IMR-90 (cell line): Measurements from ENCODE around the gene C9orf78. TPM values are rescaled to one million over a fixed set of nuclear protein-coding genes. Genes with fewer than 3 reads are reported as not detected.

Experiments used
- ATAC-seq: fragments of 200-7000 bp; cut with Tn5 transposase; 2 replicates; pipeline ENCODE4 v1.9.1; 2020; ENCODE audit warnings: low read depth, mild to moderate bottlenecking, moderate library complexity
- BruUV-seq: library from RNA; stranded (reverse); fragments of 400-500 nt; replicated peaks from 2 replicates; lab custom pipeline; 2021; lab: Mats Ljungman, UMichigan
- CTCF ChIA-PET: fragments of 300-600 bp; formaldehyde crosslinking; extraction: SDS; loops from one replicate; lab custom pipeline; 2021; ENCODE audit warnings: antibody characterized with exemption; lab: Yijun Ruan, JAX
- POLR2A ChIA-PET: fragments of 300-600 bp; sonication (Branson Sonifier 250); formaldehyde crosslinking; loops from one replicate; lab custom pipeline; 2022; ENCODE audit warnings: antibody characterized with exemption; ENCODE audit not compliant: unreplicated experiment; lab: Charles Lee
- DNase-seq: peaks from one replicate; pipeline ENCODE4 v3.0.0; 2013
- H2AFZ ChIP-seq: replicated peaks from 2 replicates; pipeline ENCODE3; 2013; ENCODE audit warnings: low read length, mild to moderate bottlenecking; ENCODE audit not compliant: poor library complexity
- H2AK5ac ChIP-seq: 2 replicates; pipeline ENCODE4 v1.6.1; 2013; ENCODE audit warnings: low read depth, low read length, inconsistent platforms
- H2AK9ac ChIP-seq: replicated peaks from 2 replicates; pipeline ENCODE3; 2013; ENCODE audit warnings: mild to moderate bottlenecking, low read depth, low read length, moderate library complexity; ENCODE audit not compliant: poor library complexity
- H2BK120ac ChIP-seq: 2 replicates; pipeline ENCODE4 v1.6.1; 2013; ENCODE audit warnings: low read depth, low read length, inconsistent platforms
- H2BK15ac ChIP-seq: 3 replicates; pipeline ENCODE4 v1.6.1; 2013; ENCODE audit warnings: low read depth, low read length, inconsistent platforms
- H2BK20ac ChIP-seq: 2 replicates; pipeline ENCODE4 v1.6.1; 2013; ENCODE audit warnings: low read depth, mild to moderate bottlenecking, inconsistent platforms, low read length, moderate library complexity
- H2BK5ac ChIP-seq: 2 replicates; pipeline ENCODE4 v1.6.1; 2013; ENCODE audit warnings: mild to moderate bottlenecking, low read depth, low read length, inconsistent platforms; ENCODE audit not compliant: poor library complexity, severe bottlenecking
- H3K14ac ChIP-seq: replicated peaks from 2 replicates; pipeline ENCODE4 v1.6.1; 2013; ENCODE audit warnings: low read depth, low read length, inconsistent platforms
- H3K18ac ChIP-seq: 2 replicates; pipeline ENCODE4 v1.6.1; 2013; ENCODE audit warnings: low read depth, low read length, control low read depth
- H3K23ac ChIP-seq: 2 replicates; pipeline ENCODE4 v1.6.1; 2013; ENCODE audit warnings: low read depth, low read length, inconsistent platforms
- H3K27ac ChIP-seq: 2 replicates; pipeline ENCODE4 v1.5.1; 2013; ENCODE audit warnings: mild to moderate bottlenecking, control low read depth, low read length; ENCODE audit not compliant: insufficient read depth
- H3K27me3 ChIP-seq: 2 replicates; pipeline ENCODE4 v1.6.1; 2013; ENCODE audit warnings: low read length; ENCODE audit not compliant: control insufficient read depth, insufficient read depth
- H3K36me3 ChIP-seq: 2 replicates; pipeline ENCODE4 v1.6.1; 2013; ENCODE audit warnings: low read length, mixed read lengths; ENCODE audit not compliant: control insufficient read depth, insufficient read depth
- H3K4ac ChIP-seq: 2 replicates; pipeline ENCODE4 v1.6.1; 2013; ENCODE audit warnings: low read depth, low read length, inconsistent platforms
- H3K4me1 ChIP-seq: 2 replicates; pipeline ENCODE4 v1.6.1; 2013; ENCODE audit warnings: low read length, mixed read lengths; ENCODE audit not compliant: control insufficient read depth, insufficient read depth
- H3K4me2 ChIP-seq: 2 replicates; pipeline ENCODE4 v1.6.1; 2013; ENCODE audit warnings: low read depth, mild to moderate bottlenecking, control low read depth, low read length, moderate library complexity
- H3K4me3 ChIP-seq: 2 replicates; pipeline ENCODE4 v1.5.1; 2013; ENCODE audit warnings: low read depth, mild to moderate bottlenecking, control low read depth, low read length, moderate library complexity; ENCODE audit not compliant: insufficient read depth
- H3K56ac ChIP-seq: 2 replicates; pipeline ENCODE4 v1.6.1; 2013; ENCODE audit warnings: low read length, inconsistent platforms; ENCODE audit not compliant: insufficient read depth; ENCODE audit errors: extremely low read depth
- H3K79me1 ChIP-seq, 2 experiments: 2 replicates each; pipeline ENCODE4 v1.6.1; 2013; ENCODE audit warnings: low read length in 2 of 2, inconsistent platforms in 1 of 2, low read depth in 1 of 2
- H3K9ac ChIP-seq: 2 replicates; pipeline ENCODE4 v1.6.1; 2013; ENCODE audit warnings: low read depth, low read length, control low read depth
- H3K9me1 ChIP-seq: 2 replicates; pipeline ENCODE4 v1.6.1; 2013; ENCODE audit warnings: low read length, inconsistent platforms; ENCODE audit not compliant: insufficient read depth
- H3K9me3 ChIP-seq: 2 replicates; pipeline ENCODE4 v1.6.1; 2013; ENCODE audit warnings: low read length; ENCODE audit not compliant: control insufficient read depth, insufficient read depth
- H4K20me1 ChIP-seq: 2 replicates; pipeline ENCODE4 v1.6.1; 2013; ENCODE audit warnings: low read length, inconsistent platforms; ENCODE audit not compliant: insufficient read depth
- H4K5ac ChIP-seq: 2 replicates; pipeline ENCODE4 v1.6.1; 2013; ENCODE audit warnings: mild to moderate bottlenecking, low read depth, low read length, control low read depth
- H4K8ac ChIP-seq, 2 experiments: 2 replicates each; pipeline ENCODE4 v1.6.1; 2013; ENCODE audit warnings: low read depth in 2 of 2, low read length in 2 of 2, control low read depth in 1 of 2, inconsistent platforms in 1 of 2
- H4K91ac ChIP-seq: 2 replicates; pipeline ENCODE4 v1.6.1; 2013; ENCODE audit warnings: low read depth, low read length, inconsistent platforms; ENCODE audit not compliant: insufficient read depth
- BHLHE40 ChIP-seq: fragments of 150-350 bp; IDR thresholded peaks from 2 replicates; pipeline ENCODE4 v1.6.1; 2016; ENCODE audit warnings: mild to moderate bottlenecking, low read depth, low read length
- CEBPB ChIP-seq: IDR thresholded peaks from 2 replicates; pipeline ENCODE4 v1.6.1; 2012; ENCODE audit warnings: low read depth, low read length, improper control_type of control experiment
- CHD1 ChIP-seq: IDR thresholded peaks from 2 replicates; pipeline ENCODE4 v1.6.1; 2012; ENCODE audit warnings: low read depth, low read length, improper control_type of control experiment
- FOS ChIP-seq: fragments of 150-350 bp; IDR thresholded peaks from 2 replicates; pipeline ENCODE4 v1.6.1; 2016; ENCODE audit warnings: low read depth, low read length
- MAFK ChIP-seq: IDR thresholded peaks from 2 replicates; pipeline ENCODE4 v1.6.1; 2012; ENCODE audit warnings: low read depth, low read length, improper control_type of control experiment
- MAZ ChIP-seq: IDR thresholded peaks from 2 replicates; pipeline ENCODE4 v1.6.1; 2012; ENCODE audit warnings: low read depth, mild to moderate bottlenecking, low read length, improper control_type of control experiment, moderate library complexity, borderline replicate concordance
- MXI1 ChIP-seq: IDR thresholded peaks from 2 replicates; pipeline ENCODE4 v1.6.1; 2012; ENCODE audit warnings: low read depth, mild to moderate bottlenecking, low read length, moderate library complexity, borderline replicate concordance
- NFE2L2 ChIP-seq: fragments of 150-350 bp; IDR thresholded peaks from 2 replicates; pipeline ENCODE4 v1.6.1; 2016; ENCODE audit warnings: low read depth, mild to moderate bottlenecking, low read length
- POLR2A ChIP-seq: IDR thresholded peaks from 2 replicates; pipeline ENCODE4 v1.6.1; 2012; ENCODE audit warnings: mild to moderate bottlenecking, low read depth, low read length
- RAD21 ChIP-seq: IDR thresholded peaks from 2 replicates; pipeline ENCODE4 v1.6.1; 2012; ENCODE audit warnings: low read length, improper control_type of control experiment
- RFX5 ChIP-seq: IDR thresholded peaks from 2 replicates; pipeline ENCODE4 v1.8.0; 2012; ENCODE audit warnings: low read depth, mild to moderate bottlenecking, low read length, moderate library complexity
- SMC3 ChIP-seq: fragments of 150-350 bp; IDR thresholded peaks from 2 replicates; pipeline ENCODE4 v1.6.1; 2016; ENCODE audit warnings: low read depth, mild to moderate bottlenecking, antibody characterized with exemption, low read length, moderate library complexity
- WGBS, 2 experiments: methylation state at CpG; one replicate each; pipeline versions ENCODE4 v1.1.5 to v1.1.7; 2013; ENCODE audit warnings: missing lambda C conversion rate in 2 of 2; ENCODE audit not compliant: insufficient read length in 1 of 2; ENCODE audit errors: extremely low coverage in 2 of 2; 5-methylcytosine and 5-hydroxymethylcytosine counted together
- dilution Hi-C: fragments of 300-500 bp; cut with HindIII; formaldehyde crosslinking; loops from one replicate; pipeline ENCODE4 v1.14.3; 2018; ENCODE audit warnings: low sequenced_read_pairs; ENCODE audit not compliant: unreplicated experiment
- in situ Hi-C: fragments of 300-500 bp; cut with MboI; formaldehyde crosslinking; loops from 3 replicates; pipeline ENCODE4 v1.14.3; 2019; ENCODE audit warnings: low sequenced_read_pairs, inconsistent platforms, mixed read lengths
- intact Hi-C: fragments of 100-400 bp; cut with micrococcal nuclease; formaldehyde crosslinking; loops from 2 replicates; pipeline ENCODE4 v1.10.0; 2022
- polyA plus RNA-seq, 3 experiments: library from polyadenylated mRNA; depleted of rRNA; stranded (reverse); fragments of >200 nt; gene quantifications; 2 replicates each; pipeline ENCODE4 v1.2.3, GENCODE V29; 2012; ENCODE audit warnings: low replicate concordance in 1 of 3
- total RNA-seq: library from RNA; depleted of rRNA; stranded (reverse); fragments of >200 nt; gene quantifications from 2 replicates; pipeline ENCODE4 v1.2.3, GENCODE V29; 2012
- TF ChIP-seq, protein P1 (sequence below): fragments of 150-350 bp; IDR thresholded peaks from 2 replicates; pipeline ENCODE4 v1.6.1; 2016; ENCODE audit warnings: low read depth, mild to moderate bottlenecking, low read length, moderate library complexity, borderline replicate concordance
- TF ChIP-seq, protein P2 (sequence below): conservative IDR thresholded peaks from 2 replicates; pipeline ENCODE4 v1.5.1; 2012; ENCODE audit warnings: mild to moderate bottlenecking, low read depth, low read length, improper control_type of control experiment
- TF ChIP-seq, protein P3 (sequence below): fragments of 150-350 bp; IDR thresholded peaks from 2 replicates; pipeline ENCODE4 v1.6.1; 2017; ENCODE audit warnings: mild to moderate bottlenecking, antibody characterized with exemption, low read length, low read depth

C9orf78 gene
- total and polyA plus RNA-seq, 2 of the 4 experiments (the other 2 are of a cell fraction), result 29.8 to 46.0 TPM

DNA sequence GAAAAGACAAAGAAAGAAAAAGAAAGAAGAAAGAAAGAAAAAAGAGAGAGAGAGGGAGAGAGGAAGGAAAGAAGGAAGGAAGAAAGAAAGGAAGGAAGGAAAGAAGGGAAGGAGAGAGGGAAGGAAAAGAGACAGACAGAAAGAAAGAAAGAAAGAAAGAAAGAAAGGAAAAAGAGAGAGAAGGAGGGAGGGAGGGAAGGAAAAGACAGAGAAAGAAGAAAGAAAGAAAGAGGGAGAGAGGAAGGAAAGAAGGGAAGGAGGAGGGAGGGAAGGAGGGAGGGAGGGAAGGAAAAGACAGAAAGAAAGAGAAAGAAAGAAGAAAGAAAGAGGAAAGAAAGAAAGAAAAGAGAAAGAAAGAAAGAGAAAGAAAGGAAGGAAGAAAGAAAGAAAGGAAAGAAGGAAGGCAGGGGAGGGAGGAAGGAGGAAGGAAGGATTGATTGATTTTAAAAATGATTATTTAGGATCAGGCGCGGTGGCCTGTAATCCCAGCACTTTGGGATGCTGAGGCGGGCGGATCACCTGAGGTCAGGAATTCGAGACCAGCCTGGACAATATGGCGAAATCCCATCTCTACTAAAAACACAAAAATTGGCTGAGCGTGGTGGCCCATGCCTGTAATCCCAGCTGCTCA lies 55.4 kb downstream of the C9orf78 start:
- dilution Hi-C loops (no loop called here), intact Hi-C loops (loop anchor here (5.0 kb wide), 1 partner anchor 642 kb away; no protein-coding TSS in a partner anchor), in situ Hi-C loops (loop anchor here (5.0 kb wide), 3 partner anchors 42 to 647 kb away; no protein-coding TSS in a partner anchor)
- ChIA-PET POLR2A (no interaction called here), CTCF (no interaction called here)
- no peak overlapping the region for H3K18ac ChIP-seq
- H3K79me1 ChIP-seq, result no peaks in the 10 kb centered on the region
- no peaks in the 10 kb centered on the region for H4K20me1 ChIP-seq
- H3K9ac ChIP-seq, result no peak overlapping the region
- no peak overlapping the region for H2BK15ac ChIP-seq
- no peak overlapping the region for H3K4ac ChIP-seq
- no peak overlapping the region for H3K4me2 ChIP-seq
- no peak overlapping the region for H2BK20ac ChIP-seq
- H2BK5ac ChIP-seq, result no peak overlapping the region
- no peak for ATAC-seq
- H4K91ac ChIP-seq, result no peak overlapping the region
- DNase-seq, result no peak
- peaks cover 18% of the 10 kb centered on the region for H3K4me1 ChIP-seq
- H3K9me1 ChIP-seq, result peaks cover 23% of the 10 kb centered on the region
- H4K5ac ChIP-seq, result no peak overlapping the region
- no peak overlapping the region for H3K14ac ChIP-seq
- no peaks in the 10 kb centered on the region for H3K9me3 ChIP-seq
- no peak overlapping the region for H2AK9ac ChIP-seq
- H2BK120ac ChIP-seq, result peak overlapping the region; percentile 33; the same call in 1 of the 2 replicates
- no peak overlapping the region for H3K4me3 ChIP-seq
- H2AK5ac ChIP-seq, result no peak overlapping the region
- no peak overlapping the region for H4K8ac ChIP-seq
- TF ChIP-seq RFX5, result no peak
- TF ChIP-seq MAFK, result no peak
- no peak for TF ChIP-seq FOS
- TF ChIP-seq MXI1, result no peak
- TF ChIP-seq, protein P1, sequence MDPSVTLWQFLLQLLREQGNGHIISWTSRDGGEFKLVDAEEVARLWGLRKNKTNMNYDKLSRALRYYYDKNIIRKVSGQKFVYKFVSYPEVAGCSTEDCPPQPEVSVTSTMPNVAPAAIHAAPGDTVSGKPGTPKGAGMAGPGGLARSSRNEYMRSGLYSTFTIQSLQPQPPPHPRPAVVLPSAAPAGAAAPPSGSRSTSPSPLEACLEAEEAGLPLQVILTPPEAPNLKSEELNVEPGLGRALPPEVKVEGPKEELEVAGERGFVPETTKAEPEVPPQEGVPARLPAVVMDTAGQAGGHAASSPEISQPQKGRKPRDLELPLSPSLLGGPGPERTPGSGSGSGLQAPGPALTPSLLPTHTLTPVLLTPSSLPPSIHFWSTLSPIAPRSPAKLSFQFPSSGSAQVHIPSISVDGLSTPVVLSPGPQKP, result no peak
- no peak for TF ChIP-seq POLR2A
- TF ChIP-seq, protein P2, sequence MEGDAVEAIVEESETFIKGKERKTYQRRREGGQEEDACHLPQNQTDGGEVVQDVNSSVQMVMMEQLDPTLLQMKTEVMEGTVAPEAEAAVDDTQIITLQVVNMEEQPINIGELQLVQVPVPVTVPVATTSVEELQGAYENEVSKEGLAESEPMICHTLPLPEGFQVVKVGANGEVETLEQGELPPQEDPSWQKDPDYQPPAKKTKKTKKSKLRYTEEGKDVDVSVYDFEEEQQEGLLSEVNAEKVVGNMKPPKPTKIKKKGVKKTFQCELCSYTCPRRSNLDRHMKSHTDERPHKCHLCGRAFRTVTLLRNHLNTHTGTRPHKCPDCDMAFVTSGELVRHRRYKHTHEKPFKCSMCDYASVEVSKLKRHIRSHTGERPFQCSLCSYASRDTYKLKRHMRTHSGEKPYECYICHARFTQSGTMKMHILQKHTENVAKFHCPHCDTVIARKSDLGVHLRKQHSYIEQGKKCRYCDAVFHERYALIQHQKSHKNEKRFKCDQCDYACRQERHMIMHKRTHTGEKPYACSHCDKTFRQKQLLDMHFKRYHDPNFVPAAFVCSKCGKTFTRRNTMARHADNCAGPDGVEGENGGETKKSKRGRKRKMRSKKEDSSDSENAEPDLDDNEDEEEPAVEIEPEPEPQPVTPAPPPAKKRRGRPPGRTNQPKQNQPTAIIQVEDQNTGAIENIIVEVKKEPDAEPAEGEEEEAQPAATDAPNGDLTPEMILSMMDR, result no peak
- no peak for TF ChIP-seq CHD1
- TF ChIP-seq RAD21, result no peak
- TF ChIP-seq BHLHE40, result no peak
- TF ChIP-seq NFE2L2, result no peak
- TF ChIP-seq CEBPB, result no peak
- TF ChIP-seq, protein P3, sequence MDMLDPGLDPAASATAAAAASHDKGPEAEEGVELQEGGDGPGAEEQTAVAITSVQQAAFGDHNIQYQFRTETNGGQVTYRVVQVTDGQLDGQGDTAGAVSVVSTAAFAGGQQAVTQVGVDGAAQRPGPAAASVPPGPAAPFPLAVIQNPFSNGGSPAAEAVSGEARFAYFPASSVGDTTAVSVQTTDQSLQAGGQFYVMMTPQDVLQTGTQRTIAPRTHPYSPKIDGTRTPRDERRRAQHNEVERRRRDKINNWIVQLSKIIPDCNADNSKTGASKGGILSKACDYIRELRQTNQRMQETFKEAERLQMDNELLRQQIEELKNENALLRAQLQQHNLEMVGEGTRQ, result no peak
- TF ChIP-seq SMC3, result no peak
- TF ChIP-seq MAZ, result no peak
- H3K36me3 ChIP-seq, result no peaks in the 10 kb centered on the region
- no peak overlapping the region for H3K27ac ChIP-seq
- H3K23ac ChIP-seq, result no peak overlapping the region
- no TSS peak for BruUV-seq
- no peak overlapping the region for H3K56ac ChIP-seq
- no peak overlapping the region for H2AFZ ChIP-seq
- no peaks in the 10 kb centered on the region for H3K27me3 ChIP-seq
- WGBS, 2 experiments, result no CpG with 5 or more reads among the region's 7 CpGs
